Activated effector memory CD4-positive, alpha-beta T cell treated with Interleukin-2 at 50 U/mL for 16 hours (primary cell): ENCODE data around the gene C4BPB.

ENCODE experiments used
- DNase-seq: peaks from one replicate; pipeline ENCODE4 v3.0.0-alpha.2; 2020

Gene C4BPB

GRCh38 chr1:207088161-207088560, 499 bp upstream of the C4BPB start:
- DNase-seq: no peak

- no peak for DNase-seq
Measured at GRCh38 chr1:207089627-207090355, 1.1 kb downstream of the C4BPB start.

GRCh38 chr1:207091200-207091908, 2.7 kb downstream of the C4BPB start:
- no peak for DNase-seq

DNA sequence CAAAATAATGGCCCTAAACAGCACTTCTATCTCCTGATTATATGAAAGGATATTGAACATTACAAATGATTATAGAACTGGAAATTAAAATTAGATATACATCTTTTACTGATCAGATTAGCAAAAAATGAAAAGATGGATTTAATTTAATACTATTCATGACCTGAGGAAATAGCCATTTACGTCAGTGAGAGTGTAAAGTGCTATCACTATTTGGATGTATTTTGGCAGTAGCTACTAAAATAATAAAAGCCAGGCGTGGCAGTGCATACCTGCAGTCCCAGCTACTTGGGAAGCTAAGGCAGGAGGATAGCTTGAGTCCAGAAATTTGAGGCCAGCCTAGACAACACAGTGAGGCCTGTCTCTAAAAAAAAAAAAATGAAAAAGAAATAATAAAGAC, 5.3 kb downstream of the C4BPB start:
- no peak for DNase-seq

DNA sequence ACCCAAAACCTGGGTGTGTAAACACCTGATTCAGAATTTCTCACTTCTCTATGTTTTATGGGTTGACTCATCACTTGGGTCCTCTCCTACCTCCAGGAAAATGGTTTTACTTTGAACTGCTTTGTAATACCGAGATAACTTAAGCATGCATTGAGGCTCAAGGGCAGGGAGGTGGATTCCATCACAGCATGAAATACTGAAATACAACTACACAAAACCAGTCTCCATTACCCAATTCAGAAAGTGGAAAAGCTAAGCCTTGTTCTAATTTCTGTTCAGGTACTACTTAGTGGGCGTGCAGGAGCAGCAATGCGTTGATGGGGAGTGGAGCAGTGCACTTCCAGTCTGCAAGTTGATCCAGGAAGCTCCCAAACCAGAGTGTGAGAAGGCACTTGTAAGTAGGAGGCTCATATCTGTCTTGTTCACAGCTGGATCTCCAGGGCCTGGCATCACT, 9.2 kb downstream of the C4BPB start:
- DNase-seq: no peak

DNA sequence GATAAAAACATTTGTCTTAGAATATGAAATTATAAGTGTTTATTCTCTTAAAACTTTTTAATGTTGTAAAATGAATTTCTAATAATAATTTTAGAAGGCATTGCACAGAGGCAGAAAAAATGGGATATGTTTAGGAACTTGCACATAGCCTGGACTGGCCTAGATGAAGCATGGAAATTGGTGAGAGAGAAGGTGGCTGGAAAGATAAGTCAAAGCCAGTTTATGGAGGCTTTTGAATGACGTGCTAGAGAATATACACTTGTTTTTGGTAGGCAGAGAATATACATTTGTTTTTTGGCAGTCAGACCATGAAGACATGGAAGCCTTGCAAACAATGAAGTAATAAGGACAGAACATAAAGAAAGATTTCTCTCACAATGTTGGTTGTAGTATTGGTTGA, 13.1 kb downstream of the C4BPB start:
- DNase-seq: no peak

- DNase-seq: no peak
Measured at GRCh38 chr1:207102146-207102545, 13.5 kb downstream of the C4BPB start.

- DNase-seq: no peak
Measured at GRCh38 chr1:207102659-207103058, 14.0 kb downstream of the C4BPB start.

DNA sequence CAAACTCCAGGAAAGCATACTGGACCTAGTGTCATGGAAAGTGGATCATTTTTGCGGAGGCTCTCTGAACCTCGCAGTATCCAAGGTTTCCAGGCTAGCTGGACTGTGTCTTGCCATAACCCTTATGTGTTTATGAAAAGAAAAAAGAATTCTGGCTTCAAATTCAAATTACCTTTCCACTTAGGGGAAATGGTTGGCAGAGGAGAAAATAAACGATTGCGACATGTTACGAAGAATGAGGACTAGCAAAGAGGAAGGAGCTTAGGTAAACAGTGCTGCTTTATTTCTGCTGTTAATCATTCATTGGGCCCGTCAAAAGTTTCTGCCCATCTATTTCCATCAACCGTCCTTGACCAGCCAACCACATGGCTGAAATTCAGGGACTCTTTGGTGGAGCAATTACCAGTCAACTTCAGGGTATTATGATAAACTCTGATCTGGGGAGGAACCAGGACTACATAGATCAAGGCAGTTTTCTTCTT, 15.3 kb downstream of the C4BPB start, which contains the start of gene C4BPA:
C4BPA (plus strand) TSS at position 342 of the 482 bp plus-strand sequence. CDS start 8,793 bp downstream, outside the sequence.
- DNase-seq: no peak

GRCh38 chr1:207109004-207109403, 20.3 kb downstream of the C4BPB start:
- no peak for DNase-seq

- DNase-seq: no peak
Measured at GRCh38 chr1:207112616-207113296, 24.1 kb downstream of the C4BPB start.

DNA sequence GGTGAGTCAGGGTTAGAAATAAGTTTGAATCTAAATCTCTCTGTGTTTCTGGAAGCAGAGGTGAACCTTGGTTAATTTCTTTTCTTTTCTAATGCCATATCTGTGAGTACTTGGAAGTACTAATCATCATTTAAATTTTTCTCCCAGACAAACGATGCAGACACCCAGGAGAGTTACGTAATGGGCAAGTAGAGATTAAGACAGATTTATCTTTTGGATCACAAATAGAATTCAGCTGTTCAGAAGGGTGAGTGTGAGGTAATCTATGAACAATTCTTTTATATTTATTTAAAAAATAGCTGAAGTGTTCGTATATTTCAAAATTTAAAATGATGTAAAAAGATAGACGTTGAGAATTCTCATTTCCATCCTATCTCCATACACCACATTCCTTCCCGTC, 26.6 kb downstream of the C4BPB start:
- no peak for DNase-seq

DNA sequence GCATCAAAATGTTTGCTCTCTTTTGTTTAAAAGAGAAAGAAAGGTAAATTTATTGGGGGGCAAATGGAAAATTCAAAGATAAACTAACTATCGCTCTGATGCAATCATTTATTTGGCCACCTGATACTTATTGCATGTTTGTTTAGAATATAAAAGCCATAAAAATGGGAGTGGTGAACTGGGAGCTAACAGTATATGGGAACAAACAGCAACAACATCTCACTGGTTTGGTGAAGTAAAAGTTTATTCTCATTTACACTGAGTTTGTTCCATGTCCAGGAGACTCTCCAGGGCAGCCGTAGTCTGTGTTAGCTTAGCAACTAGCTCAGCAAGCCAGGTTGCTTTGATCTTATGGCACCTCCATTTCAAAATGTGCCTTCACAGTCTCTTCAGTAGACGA, 35.7 kb downstream of the C4BPB start:
- DNase-seq: no peak

- DNase-seq: no peak
Measured at GRCh38 chr1:207128336-207128921, 39.8 kb downstream of the C4BPB start.

- no peak for DNase-seq
Measured at GRCh38 chr1:207129053-207129452, 40.4 kb downstream of the C4BPB start.

DNA sequence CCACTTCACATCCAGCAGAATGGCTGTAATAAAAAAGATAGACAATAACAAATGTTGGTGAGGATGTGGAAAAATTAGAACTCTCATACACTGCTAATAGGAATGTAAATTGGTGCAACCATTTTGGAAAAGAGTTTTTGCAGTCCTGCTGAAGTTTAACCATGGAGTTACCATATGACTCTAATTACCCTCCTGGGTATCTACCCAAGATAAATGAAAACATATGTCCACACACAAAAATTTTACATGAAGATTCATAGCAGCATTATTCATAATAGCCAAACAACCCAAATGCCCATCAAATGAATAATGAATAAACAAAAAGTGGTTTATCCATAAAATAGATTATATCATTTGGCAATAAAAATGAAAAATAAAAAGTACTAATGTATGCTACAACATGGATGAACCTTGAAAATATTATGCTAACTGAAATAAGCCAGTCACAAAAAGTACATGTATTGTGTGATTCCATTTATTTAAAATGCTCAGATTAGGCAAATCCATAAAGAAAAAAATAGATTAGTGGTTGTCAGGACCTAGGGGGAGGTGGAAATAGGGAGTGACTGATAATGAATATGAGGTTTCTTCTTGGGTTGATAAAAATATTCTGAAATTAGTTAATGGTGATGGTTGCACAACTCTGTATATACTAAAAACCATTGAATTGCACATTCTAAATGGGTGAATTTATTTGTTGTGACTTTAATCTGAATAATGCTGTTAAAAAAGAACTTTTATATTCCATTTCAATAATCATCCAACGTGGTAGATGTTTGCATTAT, 41.8 kb downstream of the C4BPB start:
- no peak for DNase-seq

DNA sequence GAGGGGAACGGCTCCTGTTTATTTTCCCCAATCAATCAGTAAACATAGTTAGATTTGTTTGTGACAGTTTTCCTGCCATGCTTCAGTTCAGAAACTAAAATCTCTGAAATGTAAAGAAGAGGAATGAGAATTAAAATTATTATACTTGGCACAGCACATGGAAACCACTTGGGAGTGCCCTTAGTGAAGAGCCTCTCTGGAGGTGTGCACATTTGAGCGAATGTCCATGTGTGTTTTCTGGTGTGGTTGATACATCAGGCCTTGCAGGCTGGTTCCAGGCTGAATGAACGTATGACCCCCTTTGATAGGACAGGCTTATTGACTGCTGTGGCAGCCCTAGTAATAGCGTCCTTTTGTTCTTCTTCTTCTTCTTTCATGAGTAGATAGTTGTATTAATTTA, 42.5 kb downstream of the C4BPB start:
- no peak for DNase-seq

DNA sequence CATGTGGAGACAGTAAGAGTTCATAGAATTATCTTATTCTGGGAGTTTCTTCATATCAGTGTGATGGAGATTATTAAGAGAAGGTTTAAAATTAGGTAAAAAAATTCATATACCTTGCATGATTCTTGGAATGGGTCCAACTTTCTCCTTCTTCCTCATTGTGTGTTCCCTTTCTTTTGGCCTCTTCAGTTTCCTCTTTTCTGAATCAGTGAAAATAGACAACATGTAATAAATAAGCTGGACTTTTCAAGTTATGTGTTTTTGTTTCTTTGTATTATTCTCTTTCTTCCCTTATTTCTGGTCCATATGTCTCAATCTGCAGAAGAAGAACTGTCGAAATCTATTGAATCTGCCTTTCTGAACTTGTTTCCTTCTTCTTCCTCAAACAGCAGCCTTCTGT, 45.9 kb downstream of the C4BPB start:
- DNase-seq: no peak

GRCh38 chr1:207139616-207140015, 51.0 kb downstream of the C4BPB start:
- DNase-seq: no peak

DNA sequence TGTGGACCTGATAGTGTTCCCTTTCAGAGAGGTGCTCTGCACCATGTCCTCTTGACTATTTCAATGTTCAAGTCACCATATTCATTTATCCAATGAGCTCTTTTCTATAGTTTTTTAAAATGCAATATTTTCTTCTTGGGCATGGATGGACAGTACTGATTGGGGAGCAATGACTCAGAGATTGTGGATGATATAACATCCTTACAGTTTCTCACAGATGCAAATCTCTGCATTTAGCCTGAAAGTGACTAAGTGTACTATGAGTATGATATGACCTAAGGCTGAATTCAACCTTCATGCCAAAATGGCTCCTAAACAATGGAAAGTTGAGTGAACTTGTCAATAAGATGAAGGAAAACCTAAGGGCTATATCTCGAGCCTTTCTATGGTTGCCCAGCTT, 51.9 kb downstream of the C4BPB start:
- no peak for DNase-seq

GRCh38 chr1:207145401-207146058, 56.9 kb downstream of the C4BPB start:
- DNase-seq: no peak
